NCI-H2196 (cell line): ENCODE measurements around the gene TRIM37.

Experiments
- DNase-seq: peaks from one replicate; lab custom pipeline; 2025; ENCODE audit not compliant: unreplicated experiment; lab: John Stamatoyannopoulos, UW

TRIM37 gene

DNA sequence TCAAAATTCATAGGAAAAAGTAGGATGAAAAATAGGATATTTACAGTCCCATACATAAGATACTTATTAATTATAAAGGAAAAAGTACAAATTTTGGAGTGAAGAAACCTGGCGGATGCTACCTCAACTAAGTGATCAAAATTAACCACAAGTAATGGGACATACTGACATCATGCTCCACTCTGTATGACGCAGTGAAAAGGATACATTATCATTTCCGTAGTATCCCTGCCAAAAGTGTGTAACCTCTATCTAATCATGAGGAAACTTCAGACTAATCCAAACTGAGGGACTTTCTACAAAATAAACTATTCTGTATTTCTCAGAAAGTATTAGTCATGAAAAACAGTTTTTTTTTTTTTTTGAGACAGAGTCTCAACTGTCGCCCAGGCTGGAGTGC is 60.5 kb downstream of the TRIM37 start:
- no peak for DNase-seq

DNA sequence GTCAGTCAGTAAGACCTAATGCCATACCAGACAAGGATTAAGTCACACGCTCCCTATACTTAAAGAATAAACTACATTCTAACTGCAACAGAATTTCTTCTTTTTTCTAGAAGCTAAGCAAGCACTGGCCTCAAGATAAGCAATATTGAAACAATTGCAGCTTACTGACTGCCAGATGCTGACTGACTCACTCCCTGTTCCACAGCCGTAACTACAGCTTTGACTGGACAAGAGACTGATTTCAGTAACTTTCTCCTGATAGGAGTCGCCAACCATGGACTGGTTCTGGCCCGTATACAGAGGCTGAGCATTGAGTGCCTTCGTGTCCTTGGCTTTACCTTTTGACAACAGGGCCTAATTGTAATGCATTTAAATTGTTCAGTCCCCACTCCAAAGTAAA is 67.9 kb downstream of the TRIM37 start:
- DNase-seq = no peak

DNA sequence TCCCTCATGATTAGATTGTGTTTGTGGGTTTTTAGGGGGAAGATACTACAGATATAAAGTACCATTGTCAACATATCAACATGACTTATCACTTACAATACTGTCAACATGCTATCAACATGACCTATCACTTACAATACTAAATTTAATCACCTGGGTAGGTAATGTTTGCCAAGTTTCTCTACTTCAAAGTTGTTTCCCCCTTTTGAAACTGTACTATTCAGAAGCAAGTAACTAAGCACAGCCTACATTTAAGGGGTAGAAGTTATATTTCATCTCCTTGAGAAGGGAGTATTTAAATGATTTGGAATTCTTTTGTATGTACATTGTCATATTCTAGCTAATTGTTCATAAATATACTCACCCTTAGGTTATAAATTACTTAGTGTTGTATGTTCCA is 68.7 kb downstream of the TRIM37 start:
- no peak for DNase-seq

DNA sequence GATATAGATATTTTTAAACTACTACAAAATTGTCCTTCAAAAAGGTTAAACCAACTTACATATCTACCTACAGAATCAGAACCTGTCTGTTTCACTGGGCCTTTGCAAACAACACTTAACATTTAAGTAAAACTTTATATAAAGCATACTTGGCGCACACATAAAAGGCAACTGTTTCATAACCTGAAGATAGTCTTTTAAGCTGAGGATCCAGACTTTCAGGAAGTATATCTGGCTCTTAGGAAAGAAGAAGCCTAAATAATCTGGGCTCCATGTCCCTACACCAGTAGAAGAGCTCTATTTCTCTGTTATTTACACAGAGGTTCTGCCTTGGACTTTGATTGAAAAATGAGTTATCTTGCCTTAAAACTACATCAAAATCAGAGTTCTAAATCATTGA is 75.9 kb downstream of the TRIM37 start:
- no peak for DNase-seq

DNA sequence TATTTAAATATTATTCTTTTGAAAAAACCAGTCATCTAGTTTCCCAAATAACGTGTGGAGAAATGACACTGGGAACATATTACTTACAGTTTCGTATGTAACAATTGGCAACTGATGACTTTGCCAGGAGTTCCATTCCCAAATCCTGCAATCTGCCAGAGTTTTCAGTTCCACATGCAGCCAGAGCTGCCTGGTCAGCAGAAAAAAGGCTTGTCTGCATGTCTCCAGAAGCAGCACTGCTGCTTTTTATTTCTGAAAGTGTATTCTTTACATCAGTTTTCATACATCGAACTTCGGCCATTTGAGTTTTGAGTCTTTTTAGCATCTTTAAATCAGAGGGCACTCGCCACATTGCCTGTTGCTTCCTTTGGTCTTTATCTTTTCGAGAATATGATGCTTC is 78.4 kb downstream of the TRIM37 start:
- no peak for DNase-seq

DNA sequence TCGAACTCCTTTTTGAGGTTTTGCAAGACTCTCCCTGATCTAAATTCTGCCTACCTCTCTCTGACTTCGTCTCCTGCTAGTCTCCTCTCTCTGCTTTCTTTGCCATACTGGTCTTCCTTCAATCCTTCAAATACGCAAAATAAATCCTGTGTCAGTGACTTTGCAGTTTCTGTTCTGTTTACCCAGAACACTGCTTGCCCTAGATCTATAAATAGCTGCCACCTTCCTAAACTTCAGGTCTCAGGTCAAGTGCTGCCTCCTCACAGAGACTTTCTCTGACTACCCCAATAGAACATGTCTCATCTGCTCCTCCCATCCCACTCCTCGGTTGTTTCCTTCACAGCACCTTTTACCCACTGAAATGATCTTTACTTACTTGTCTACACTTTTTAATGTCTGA is 78.9 kb downstream of the TRIM37 start:
- no peak for DNase-seq

DNA sequence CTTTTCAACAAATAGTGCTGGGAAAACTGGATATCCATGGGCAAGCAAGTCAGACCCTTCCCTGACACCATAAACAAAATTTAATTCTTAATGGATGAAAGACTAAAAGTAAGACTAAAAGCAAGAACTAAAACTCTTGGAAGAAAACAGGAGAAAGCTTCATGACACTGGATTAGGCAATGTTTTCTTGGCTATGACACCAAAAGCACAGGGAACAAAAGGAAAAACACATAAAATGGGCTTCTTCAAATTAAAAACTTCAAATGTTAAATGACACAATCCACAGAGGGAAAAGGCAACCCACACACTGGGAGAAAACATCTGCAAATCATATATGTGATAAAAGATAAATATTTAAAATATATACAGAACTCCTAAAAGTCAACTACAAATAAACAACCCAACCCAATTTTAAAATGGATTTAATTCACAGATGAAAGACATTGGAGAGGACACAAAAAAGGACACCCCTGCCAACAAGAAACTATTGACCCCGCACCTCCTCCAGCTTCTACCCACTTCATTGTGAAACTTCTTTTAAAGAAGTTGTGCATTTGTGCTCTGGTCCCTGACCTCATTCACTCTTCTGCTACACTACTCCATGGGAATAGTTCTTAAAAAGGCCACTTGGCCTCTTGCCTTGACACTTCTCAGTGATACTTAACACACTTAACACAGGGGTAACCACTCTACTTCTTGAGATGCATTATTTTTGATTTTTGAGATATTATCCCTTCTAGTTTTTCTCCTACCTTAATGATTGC is 80.3 kb downstream of the TRIM37 start:
- no peak for DNase-seq

DNA sequence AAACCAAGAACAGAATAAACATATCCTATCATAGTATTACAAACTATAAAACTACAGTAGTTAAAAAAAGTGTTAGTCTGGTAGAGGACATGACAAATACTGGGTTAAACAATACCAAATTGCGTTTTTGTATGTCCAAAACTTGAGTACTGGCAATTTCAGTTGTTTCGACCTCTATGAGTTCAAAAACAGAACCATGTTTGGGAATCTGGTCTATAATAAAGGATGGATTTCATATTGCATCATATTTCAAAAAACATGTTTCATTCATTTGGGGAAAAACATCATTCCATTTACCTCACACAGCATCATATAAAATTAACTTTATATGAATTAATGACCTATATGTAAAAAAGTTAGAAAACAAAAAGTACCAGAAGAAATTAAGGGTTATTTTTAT is 81.8 kb downstream of the TRIM37 start:
- DNase-seq = no peak

DNA sequence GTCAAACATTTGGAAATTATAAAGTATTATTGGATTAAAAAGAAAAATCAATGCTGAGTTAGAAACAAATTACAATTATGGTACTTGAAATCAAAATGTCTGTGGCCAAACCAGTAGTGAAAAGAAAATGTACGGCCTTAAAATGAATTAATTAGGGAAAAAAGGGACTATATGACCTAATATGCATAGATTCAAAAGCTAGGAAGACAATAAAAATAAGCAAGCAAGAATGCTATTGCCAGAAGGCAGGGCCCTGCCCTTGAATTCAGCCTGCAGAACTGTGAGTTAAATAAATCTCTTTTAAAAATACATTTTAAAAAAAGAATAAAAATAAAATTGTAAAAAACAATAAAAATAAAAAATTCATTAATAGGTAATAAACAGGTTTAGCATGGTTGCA is 88.7 kb downstream of the TRIM37 start:
- no peak for DNase-seq

DNA sequence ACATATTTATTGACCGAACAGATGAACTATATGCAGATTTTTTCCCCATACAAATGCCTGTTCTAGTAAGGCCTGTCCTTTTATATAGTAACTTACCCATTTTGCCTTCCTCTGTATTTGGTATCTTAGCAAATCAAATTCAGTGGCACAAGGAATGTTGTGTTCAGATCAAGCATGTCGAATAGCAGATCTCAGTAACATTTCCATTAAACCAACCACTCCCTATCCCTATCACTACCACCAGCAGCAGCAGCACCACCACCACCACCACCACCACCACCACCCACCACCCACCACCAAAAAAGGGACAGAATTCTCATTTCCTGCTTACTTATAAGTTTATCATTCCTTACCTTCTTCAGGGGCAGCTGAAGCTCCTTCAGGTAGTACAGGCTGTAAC is 94.7 kb downstream of the TRIM37 start:
- DNase-seq = no peak

DNA sequence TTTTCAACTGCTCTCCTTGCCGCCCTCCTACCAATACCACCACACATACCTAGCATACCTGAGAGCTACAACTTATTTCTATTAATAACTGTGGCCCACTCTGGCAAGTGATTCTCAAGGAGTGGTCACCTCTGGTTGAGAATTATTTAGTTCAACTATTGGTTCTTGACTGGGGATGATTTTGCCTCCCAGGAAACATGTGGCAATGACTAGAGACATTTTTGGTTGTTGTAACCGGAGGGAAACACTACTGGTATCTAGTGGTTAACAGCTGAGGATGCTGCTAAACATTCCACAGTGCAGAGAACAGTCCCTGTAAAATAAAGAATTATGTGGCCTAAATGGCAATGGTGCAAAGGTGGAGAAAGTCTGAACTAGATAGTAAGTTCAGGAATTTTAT is 96.7 kb downstream of the TRIM37 start:
- DNase-seq = no peak

DNA sequence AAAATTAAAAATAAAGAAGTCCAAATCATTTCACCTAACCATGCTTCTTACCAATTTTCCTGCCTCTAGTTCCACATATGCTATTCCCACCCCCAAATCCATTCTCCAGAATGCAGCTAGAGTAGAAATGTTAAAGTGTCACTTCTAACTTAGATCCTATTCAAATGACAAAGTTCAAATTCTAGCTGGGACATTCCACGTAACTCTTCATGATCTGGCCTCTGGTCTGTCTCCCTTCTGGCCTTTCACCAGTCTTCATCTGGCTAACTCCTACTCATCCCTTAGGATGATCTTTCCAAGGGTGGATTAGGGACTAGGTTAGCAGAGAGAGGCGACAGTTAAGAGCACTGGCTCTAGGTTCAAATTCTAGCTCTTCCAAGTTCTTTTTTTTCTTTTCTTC is 97.9 kb downstream of the TRIM37 start:
- no peak for DNase-seq

DNA sequence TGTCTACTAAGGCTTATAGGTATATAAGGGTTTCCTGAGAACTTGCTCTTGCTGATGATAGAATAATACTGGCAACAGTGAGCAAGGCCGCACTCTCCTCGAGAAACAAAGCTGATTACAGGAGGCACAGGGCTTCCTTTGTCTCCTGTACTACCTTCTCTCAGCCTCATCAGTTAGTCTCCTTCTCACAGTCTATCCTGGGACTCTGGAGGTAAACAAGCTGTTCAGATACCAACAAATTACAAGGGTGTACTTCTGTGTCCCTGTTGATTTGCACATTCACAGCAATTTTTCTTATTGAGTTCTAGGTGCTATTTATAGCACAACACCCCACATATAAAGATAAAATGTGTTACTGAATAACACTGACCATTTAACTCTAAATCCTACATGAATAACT is 98.7 kb downstream of the TRIM37 start:
- DNase-seq = no peak

DNA sequence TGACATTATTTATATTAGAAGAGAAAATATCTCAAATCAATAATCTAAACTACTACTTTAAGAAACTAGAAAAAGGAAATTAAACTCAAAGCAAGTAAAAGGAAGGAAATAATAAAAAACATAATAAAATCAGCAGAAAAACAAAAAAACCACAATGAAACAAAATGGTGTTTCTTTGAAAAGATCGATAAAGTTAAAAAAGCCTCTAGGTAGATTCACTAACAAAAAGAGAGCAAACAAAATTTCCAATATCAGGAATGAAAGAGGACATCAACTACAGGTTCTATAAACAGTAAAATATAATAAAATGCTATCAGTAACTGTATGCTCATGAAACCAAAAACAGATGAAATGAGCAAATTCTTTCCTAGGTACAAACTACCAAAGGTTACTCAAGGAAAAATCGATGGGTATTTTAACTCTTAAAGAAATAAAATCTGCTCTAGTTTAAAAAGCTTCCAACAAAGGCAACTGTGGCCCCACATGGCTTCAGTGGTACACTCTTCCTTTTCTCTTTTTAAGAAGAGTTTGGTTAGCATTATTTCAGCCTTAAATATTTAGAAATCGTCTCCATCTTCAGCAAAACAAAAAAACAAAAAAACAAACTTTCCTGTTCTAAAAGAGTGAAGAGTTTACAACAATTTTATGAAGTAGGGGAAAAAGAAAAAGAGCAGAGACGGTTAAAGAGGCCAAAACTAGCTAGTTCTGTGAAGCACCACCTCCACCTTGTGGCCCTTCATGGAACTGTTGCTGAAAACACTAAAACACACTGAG is 102.2 kb downstream of the TRIM37 start:
- DNase-seq = peak; percentile 71

DNA sequence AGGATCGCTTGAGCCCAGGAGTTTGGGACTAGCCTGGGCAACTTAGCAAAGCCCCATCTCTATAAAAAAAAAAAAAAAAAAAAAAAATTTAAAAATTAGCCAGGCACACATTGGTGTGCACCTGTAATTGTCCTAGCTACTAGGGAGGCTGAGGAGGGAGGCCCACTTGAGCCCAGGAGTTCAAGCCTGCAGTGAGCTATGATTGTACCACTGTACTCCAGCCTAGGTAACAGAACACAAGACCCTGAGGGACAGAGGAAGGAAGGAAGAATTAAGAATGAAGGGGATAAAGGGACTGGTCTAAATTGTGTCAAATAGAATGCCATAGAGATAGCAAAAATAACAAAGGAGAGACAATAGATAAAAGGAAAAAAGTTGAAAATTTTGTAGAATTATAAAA is 102.8 kb downstream of the TRIM37 start:
- no peak for DNase-seq

DNA sequence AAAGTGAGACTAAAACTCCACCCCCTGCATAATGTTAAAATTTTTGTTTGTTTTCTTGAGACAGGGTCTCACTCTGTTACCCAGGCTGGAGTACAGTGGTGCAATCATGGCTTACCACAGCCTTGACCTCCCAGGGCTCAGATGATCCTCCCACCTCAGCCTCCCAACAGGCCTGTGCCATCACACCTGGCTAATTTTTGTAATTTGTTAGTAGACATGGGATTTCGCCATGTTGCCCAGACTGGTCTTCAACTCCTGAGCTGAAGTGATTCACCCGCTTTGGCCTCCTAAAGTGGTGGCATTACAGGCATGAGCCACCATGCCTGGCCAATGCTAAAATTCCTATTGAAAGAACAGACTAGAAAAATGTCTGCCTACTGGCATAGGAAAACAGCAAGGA is 103.8 kb downstream of the TRIM37 start:
- DNase-seq = no peak

DNA sequence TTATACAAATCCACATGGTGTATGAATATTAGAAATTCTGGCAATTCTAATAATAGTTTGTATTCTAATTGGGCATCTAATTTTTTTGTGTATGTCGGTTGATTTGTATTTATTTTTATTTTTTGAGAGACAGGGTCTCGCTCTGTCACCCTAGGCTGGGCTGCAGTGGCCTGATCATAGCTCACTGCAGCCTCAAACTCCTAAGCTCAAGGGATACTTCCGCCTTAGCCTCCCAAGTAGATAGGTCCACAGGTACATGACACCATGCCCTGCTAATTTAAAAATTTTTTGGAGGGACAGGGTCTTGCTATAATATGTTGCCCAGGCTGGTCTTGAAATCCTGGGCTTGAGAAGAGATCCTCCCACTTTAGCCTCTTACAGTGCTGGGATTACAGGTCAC is 104.6 kb downstream of the TRIM37 start:
- DNase-seq = no peak

DNA sequence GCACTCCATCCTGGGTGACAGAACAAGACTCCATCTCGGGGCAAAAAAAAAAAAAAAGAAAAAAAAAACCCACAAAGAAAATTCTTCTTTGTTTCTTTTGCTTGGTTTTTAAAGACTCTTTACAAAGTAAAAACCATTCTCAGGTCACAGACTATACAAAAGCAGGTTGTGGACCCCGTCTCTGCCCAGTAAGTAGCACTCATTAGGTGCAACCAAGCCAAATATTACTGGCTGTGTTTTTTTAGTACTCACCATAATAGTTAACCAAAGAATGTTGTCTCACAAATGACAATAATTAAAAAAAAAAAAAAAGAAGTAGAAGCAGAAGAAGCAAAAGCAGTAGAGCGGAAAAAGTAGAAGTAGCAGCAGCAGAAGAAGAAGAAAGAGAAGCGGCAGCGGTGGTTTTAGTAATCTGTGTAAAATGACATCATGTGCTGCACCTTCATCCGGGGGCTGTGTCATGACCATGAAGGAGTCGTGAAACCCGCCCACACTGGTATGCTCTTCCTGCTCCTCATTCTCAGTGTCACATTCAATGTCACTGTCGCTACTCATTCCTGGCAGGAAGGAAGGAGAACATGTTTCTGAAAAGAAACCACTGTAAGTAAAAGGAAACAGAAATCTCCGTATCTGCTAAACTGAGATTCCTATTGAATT is 105.4 kb downstream of the TRIM37 start:
- no peak for DNase-seq

DNA sequence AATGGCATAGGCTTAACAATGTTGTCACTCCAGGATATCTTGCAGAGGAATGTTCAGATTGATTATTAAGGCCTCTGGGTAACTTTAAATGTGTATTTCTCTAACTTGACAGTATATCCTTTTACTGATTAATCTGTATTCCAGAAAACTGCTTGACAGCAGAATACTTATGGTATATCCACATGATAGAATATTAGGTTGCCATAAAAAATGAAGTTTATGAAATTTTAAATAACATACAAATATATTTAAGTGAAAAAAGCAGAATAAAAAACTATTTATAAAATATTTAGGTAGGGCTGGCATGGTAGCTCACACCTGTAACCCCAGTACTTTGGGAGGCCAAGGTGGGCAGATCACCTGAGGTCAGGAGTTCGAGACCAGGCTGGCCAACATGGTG is 106.7 kb downstream of the TRIM37 start:
- DNase-seq = no peak

DNA sequence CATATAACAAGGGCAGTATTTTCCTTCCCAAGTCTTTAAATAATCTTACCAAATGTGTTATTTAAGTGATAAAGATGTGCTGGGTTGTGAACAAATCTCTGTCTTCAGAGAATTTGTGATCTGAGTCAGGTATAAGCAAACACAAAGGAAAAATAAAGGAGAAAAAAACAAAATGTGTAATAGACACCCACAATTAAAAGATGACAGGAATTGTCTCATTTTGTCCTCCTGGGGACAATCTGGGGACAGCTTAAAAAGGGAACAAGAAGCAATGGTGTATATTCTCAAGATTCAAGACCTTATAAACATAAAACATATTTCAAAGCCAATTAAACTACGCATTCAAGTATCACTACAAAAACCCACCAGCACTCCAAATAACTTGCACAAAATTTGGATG is 107.2 kb downstream of the TRIM37 start:
- no peak for DNase-seq

DNA sequence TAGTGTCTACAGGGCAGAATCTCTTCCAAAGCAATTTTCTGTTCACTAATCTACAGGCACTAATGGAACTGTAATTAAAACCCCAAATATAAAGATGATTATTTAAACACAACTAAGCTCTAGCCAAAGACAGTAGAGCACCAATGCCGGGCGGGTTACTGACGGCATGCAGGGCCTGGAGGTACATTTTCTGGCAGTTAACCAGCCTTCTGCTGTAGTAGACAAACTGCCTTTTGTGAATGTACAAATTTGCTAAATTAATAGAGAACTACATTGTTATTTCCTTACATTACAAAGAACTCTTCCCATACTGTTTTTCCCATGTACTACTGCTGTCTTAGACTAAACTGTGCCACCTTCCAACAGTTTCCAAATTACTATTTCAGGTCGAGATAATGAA is 107.8 kb downstream of the TRIM37 start:
- no peak for DNase-seq
